HG02885 (cell line): Measurements from ENCODE around the gene SRSF1.
"Not testable (repeated sequence)": the region's sequence is repeated elsewhere in the genome, so short reads cannot be mapped to it uniquely, and the experiment has no call there.

Source experiments
- ATAC-seq: cut with Tn5 transposase; IDR thresholded peaks from one replicate; pipeline ENCODE4 v1.9.1; 2021; ENCODE audit warnings: mild to moderate bottlenecking; ENCODE audit not compliant: unreplicated experiment, poor library complexity

Gene SRSF1

DNA sequence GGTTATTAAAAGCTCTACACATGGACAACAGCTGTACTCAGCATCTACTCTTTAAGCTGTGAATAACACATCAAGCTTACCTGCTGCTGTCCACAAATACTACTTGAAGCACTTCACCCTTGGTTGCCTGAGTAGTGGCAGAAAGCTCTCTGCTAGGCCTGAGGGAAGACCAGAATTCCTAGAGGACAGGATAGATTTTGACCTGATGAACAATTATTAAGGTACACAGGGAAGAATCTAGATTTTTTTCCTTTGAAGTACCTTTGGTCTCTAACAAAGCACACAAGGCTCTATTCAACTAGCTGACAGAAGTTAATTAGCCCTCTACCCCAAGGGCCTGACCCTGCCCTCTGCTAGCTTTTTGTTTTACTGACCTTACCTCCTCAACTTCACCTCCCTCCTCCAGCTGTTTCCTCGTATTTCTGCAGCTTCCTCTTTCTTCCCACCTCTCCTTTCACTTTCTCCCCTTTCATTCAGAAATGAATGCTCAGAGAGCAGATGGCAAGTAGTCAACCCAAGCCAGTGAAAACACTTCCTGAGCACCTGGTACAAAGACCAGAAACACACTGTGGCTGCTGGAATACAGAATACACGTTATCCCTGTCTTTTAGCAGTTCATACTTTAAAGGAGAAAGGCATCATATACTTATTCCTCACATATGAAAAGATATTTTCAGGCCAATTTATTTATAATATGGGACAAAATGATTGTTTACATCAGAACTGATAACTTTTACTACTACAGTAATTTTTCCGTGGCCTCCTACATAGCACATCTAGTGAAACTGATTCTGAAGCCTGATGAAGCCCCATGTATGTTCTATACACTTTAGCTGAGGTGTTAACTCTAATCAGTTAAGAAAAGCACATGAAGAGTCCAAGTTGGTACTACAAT, 13.3 kb downstream of the SRSF1 start:
- ATAC-seq = no peak

GRCh38 chr17:57991537-57991936, 15.5 kb downstream of the SRSF1 start:
- no peak for ATAC-seq

DNA sequence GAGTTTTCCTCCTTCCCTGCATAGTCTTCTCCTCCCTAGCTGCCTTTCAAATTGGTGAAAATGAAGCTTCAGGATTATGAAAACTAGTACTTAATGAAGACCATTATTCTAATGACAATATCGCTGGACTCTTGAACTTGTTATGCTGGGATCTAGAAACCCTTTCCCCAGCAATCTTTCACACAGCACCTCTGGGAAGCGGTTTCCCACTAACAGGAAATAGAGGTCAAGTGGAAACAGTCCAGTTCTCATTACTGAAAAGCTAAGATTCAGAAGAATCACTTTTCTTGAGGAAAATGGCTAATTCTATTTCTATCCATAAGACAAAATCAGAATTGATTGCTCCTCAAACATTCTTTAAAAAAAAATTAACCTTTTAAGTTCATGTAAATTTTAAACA, 17.0 kb downstream of the SRSF1 start:
- ATAC-seq = no peak

- peak; percentile 74 for ATAC-seq
Measured at GRCh38 chr17:57988301-57989250, 18.5 kb downstream of the SRSF1 start.

DNA sequence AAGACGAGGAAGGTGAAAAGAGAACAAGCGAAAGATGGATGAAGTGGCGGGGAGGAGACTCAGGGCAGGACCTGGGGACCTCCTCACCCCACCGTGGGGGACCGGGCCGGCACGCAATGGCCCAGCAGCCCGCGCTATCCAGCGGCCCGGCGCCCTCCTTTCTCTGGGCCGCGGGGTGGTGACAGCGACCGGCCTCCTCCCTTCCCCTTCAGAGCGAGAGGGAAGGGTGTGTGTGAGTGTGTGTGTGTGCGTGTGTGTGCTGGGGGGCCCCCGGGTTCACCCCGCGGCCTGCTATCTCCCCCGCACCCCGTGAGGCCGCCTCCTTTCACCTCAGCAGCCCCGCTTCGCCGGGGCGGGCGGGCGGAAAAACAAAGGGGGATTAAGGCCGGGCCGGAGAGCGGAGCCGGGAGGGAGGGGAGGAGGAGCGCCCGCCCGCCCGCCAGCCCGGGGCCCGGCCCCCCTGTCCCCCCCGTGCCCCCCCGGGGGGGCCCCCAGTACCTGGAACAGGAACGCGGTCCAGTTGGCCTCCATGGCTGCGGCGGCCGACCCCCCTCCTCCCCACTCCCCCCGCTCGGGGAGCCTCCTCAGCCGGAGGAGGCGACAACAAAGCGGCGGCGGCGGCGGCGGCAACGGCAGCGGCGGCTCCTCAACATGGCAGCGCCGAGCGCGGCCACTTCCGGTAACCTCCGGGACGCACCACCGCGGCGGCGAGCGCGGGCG, 19.3 kb downstream of the SRSF1 start, which contains the start of gene VEZF1:
Gene VEZF1 (minus strand): TSS at position 674 of the 720 bp plus-strand sequence. CDS start 143 bp downstream, at position 531.
- ATAC-seq = peak; percentile 72

- no peak for ATAC-seq
Measured at GRCh38 chr17:57986841-57987580, 20.0 kb downstream of the SRSF1 start.

GRCh38 chr17:57985675-57985974, 21.4 kb downstream of the SRSF1 start:
- ATAC-seq = no peak

DNA sequence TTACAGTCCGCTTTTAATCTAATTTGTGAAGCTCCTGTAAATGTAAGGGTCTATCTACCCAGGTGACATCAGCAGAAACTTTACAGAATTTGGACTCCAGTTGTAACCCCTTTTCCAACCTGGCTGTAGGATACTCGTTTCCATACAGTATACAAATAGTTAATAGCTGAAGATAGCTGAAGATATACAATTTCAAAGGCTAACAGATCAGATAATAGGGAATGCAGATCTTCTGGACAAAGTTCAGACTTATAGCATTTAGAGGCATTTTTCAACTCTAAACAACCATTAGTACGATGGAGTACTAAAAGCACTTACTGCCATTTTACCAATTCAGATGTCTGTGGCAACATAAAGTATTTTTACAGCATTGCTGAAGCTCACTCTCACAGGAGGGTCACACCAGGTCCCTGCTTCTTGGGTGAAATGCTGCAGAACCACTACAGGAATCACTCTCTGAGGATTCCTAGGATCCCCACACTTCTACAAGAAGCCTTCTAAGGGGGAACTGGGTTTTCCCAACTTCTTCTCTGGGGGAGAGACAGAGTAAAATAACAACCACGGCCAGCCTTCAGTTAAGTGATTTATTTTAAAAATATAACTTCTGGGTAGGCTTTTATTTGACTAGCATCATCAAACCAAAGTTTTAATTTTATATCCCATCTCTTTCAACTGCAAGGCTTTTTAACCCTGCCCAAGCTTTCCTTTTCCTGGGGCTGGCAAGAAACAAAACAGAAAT, 21.9 kb downstream of the SRSF1 start:
- ATAC-seq = no peak

- no peak for ATAC-seq
Measured at GRCh38 chr17:57984261-57984890, 22.7 kb downstream of the SRSF1 start.

DNA sequence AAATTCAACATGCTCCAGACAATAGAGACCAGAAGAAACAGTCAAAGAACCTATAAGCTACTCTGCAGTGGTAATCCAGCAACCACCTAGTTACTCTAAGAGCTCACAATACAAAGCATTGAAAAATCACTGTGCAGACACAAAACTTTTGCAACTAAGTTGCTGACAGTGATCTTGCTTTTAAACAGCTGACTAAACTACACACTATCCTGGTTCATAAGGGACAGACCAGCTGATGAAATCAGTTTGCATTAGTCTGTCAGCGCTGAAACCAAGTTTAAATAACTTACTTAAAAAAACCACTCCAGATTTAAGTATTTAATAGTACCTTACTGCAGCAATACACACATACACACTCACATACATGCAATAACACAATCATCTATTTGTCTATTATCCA, 23.6 kb downstream of the SRSF1 start:
- ATAC-seq = no peak

DNA sequence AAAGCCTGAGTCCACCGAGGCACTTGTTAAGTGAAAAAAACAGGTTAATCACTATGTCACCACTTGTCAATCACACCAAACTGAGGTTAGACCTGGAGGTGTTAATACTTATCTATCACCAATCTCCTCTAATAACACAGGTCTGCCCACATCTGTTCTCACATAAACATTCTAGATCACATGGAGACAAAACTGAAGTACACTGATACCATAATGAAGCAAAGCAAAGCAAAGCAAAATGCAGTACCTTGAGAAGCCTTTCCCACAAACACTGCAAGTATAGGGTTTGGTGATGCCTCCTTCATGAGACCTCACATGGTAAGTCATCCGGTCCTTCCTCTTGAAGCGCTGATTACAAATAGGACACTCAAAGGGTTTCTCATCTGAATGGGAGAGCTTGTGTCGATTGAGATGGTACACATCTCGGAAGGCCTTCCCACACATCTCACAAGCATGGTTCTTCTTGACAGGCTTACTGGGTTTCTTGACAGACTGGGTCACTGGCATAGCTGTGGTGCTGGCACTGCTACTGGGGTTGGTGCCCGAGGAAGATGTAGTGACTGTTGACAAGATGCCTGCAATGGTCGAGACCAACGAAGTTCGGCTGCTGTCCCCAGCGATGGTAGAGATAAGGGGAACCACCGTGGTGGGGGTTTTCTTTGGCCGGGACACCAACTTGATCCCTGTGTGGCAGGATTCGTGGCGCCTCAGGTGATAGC, 24.4 kb downstream of the SRSF1 start:
- ATAC-seq = no peak

DNA sequence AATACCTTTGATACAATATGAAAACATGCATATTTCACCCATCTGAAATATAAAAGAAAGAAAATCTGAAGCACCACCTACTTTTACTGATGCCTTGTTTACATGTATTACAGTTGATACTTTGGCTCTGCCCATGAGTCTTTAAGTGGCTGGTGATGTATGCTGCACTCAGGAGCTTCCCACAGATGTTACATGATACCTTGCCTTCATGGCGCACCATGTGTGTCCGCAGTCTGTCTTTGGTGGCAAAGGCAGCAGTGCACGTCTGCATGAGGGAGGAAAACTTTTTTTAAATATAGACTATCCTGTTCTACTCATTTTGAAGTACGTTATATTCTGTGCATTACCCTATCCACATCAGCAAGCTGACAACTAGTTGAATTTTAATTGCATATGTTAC, 26.5 kb downstream of the SRSF1 start:
- ATAC-seq = no peak

GRCh38 chr17:57979076-57979475, 28.0 kb downstream of the SRSF1 start:
- no peak for ATAC-seq

DNA sequence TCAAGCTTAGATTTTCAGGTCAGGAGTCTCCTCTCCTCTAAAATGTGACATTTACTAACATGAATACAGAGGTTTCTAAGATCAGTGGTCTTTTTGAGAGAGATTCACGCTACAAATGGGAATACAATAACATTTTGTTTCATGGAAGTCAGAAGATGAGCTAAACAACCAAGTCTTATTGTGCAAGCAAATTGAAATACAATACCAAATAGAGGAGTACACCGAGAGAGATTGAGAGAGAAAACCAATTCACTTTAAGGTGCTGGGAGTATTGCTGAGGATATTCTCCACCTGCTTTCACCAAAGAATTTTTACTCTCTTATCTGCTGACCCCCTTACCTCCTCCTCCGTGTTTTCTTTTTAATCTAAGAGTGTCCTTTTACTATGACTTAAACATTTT, 30.5 kb downstream of the SRSF1 start:
- ATAC-seq = no peak

DNA sequence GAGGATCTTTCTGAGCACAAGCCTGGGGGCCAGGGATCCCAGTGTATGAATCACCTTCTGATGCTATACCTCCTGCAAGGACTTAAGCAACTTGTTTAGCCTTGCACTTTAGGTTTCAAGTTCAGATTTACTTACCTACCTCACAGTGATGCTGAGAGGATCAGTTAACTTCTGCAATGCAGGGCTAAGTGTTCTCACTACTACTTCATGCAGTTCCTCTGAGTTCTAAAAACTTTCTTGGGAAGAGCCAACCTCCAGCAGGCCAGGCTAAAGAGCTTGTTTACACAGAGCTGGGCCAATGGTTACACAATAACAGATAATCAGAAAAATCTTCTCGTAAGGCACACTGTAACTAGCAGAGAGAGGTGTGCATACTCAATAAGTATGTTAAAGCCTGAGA, 32.0 kb downstream of the SRSF1 start:
- ATAC-seq = no peak

DNA sequence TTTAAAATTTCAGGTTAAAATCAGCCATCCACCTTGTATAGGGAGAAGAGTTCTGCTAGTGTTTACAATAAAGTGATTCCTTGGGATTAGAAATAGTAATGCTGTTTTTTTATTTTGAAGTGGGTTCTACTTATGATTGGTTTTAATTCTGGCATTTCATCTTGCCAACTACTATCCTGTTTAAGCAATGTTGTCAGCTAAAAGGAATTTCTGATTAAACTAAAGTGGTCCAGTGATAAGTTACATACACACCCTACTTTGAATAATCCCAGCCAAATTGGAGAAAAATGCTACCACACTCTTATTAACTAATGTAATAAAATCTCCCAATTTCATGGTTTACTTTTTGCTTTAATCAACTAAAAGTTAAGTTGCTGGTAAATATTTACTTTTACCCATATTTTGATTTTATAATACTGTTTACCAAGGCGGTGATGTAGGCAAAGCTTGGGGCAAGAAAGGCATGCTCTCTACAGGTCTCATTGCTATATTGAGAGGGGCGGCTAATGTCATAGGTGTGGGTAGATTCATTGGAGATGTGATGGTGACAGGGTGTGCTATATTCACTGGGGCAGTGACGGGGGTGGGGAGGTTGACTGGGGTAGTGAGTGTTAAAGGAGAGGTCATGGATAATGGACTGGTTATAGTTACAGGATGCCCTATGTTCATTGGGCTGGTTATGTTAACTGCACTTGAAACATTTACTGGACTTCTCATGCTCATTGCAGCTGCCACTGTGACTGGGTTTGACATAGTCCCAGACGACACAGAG, 32.8 kb downstream of the SRSF1 start:
- not testable (repeated sequence) for ATAC-seq

GRCh38 chr17:57972151-57972550, 34.9 kb downstream of the SRSF1 start:
- ATAC-seq = no peak
